ENCODE data around the gene SPATA31E1.
"Not testable (repeated sequence)": the region's sequence is repeated elsewhere in the genome, so short reads cannot be mapped to it uniquely, and the experiment has no call there.

Gene SPATA31E1

DNA sequence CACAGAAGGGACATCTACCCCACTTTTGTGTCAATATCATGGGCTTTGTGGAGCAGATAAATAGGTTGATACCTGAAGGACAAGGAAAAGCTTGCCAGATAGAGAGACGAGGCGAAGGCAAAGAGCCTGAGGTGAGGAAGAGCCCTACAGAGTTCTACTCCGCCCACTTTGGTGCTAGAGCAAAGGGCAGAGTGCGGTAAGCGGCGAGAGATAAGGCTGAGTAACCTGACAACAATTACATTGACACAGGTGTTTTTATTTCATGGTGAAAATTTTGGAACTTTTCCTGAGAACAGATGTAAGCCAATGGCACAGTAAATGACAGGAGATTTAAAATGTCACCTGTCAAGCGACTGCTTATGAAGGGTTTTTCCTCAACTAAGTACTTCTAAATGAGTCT is 51.8 kb downstream of the SPATA31E1 start:
- DNase-seq (ENCODE audit: low spot score) = not testable (repeated sequence)

DNA sequence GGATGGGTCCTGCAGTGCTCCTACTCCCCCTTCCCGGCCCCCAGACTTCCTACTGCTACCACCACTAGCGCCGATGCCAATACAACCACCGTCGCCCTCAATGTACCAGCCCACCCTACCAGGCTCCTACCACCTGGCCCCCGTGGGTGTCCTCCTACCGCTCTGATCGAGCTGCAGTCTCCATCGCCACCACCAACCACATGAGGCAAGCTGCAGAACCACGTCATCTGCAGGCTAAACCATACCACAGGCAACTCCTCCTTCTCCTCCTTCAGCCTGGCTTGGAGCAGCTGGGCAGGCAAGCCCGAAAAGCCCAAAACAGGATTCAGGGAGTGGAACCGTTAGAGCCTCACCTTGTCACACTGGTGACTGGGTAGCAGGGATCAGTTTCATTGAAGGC is 54.7 kb downstream of the SPATA31E1 start:
- DNase-seq (ENCODE audit: low spot score) = not testable (repeated sequence)

DNA sequence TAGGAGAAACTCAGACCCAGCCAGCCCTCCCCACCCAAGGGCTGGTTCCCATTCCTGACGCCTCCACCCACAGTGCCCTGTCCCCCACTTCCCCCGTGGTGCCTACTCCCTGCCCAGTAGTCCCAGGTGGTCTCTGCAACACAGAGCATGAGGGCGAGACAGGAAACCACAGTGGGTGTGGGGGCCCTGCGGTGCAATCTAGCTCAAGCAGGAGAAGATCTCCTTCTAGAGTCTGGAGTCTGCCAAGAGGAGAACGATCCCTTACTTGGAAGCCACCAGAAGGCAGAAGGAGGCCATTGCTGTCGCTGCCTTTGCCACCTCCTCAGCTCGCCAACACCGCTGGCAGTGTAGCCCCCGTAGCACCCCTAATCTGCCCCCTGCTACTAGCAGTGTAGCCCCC is 55.2 kb downstream of the SPATA31E1 start:
- DNase-seq (ENCODE audit: low spot score) = not testable (repeated sequence)

DNA sequence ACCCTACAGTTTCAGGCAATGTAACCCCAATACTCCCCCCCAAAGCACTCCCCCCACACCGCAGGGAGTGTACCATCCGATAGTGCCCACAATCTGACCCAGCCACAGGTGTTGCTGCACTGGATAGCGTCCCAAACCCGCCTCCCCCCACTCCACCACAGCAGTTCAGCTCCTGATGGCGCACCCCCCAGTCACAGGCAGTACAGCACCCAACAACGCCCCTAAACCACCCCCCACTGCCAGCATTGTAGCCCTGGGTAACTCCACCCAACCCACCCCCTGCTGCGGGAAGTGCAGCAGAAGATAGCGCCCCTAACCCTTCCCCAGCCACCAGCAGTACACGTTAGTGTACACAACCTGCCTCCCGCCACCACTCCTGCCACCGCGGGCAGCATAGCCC is 55.7 kb downstream of the SPATA31E1 start:
- DNase-seq (ENCODE audit: low spot score) = not testable (repeated sequence)

Data from Ammon's horn (tissue), 1 donor.